Mesenchymal stem cell (in vitro differentiated cells and primary cell): ENCODE results near the gene DBR1.

ENCODE experiments used
- DNase-seq: peaks from one replicate; pipeline ENCODE4 v3.0.0-alpha.2; 2013
- H2AFZ ChIP-seq: one replicate; pipeline ENCODE4 v1.6.1; 2013; ENCODE audit warnings: low read depth, mild to moderate bottlenecking, control low read depth, inconsistent platforms, low read length, moderate library complexity
- H2AK5ac ChIP-seq: 2 replicates; pipeline ENCODE4 v1.6.1; 2013; ENCODE audit warnings: low read length, moderate library complexity, mild to moderate bottlenecking, inconsistent platforms; ENCODE audit not compliant: severe bottlenecking
- H2BK120ac ChIP-seq: one replicate; pipeline ENCODE4 v1.6.1; 2013; ENCODE audit warnings: low read depth, mild to moderate bottlenecking, inconsistent platforms, low read length, moderate library complexity
- H2BK12ac ChIP-seq, 2 experiments: one replicate each; pipeline ENCODE4 v1.6.1; 2013; ENCODE audit warnings: inconsistent platforms in 2 of 2, low read length in 2 of 2, mild to moderate bottlenecking in 2 of 2, moderate library complexity in 2 of 2, control low read depth in 1 of 2
- H2BK15ac ChIP-seq: one replicate; pipeline ENCODE4 v1.6.1; 2013; ENCODE audit warnings: mild to moderate bottlenecking, low read depth, inconsistent platforms; ENCODE audit not compliant: poor library complexity, severe bottlenecking
- H2BK5ac ChIP-seq: 2 replicates; pipeline ENCODE4 v1.6.1; 2013; ENCODE audit warnings: low read depth, mild to moderate bottlenecking, low read length, control low read depth, inconsistent platforms; ENCODE audit not compliant: poor library complexity, severe bottlenecking
- H3K14ac ChIP-seq, 2 experiments: one replicate each; pipeline ENCODE4 v1.6.1; 2013; ENCODE audit warnings: inconsistent platforms in 2 of 2, low read length in 2 of 2, control low read depth in 1 of 2, mild to moderate bottlenecking in 1 of 2, moderate library complexity in 1 of 2
- H3K18ac ChIP-seq, 2 experiments: one replicate each; pipeline ENCODE4 v1.6.1; 2013; ENCODE audit warnings: inconsistent platforms in 2 of 2, low read length in 2 of 2, control low read depth in 1 of 2, low read depth in 1 of 2, mild to moderate bottlenecking in 1 of 2
- H3K23ac ChIP-seq, 2 experiments: one replicate each; pipeline ENCODE4 v1.6.1; 2013; ENCODE audit warnings: inconsistent platforms in 2 of 2, low read length in 2 of 2, mild to moderate bottlenecking in 2 of 2, moderate library complexity in 2 of 2, control low read depth in 1 of 2
- H3K27ac ChIP-seq: 2 replicates; pipeline ENCODE4 v1.5.1; 2013; ENCODE audit warnings: mild to moderate bottlenecking, moderate library complexity, low read length, control low read depth, inconsistent platforms; ENCODE audit not compliant: poor library complexity, severe bottlenecking
- H3K27me3 ChIP-seq, 2 experiments: 2 replicates each; pipeline versions ENCODE4 v1.6.1 to v1.7.0; 2013; ENCODE audit warnings: low read length in 2 of 2, mild to moderate bottlenecking in 2 of 2, moderate library complexity in 2 of 2, control low read depth in 1 of 2, inconsistent platforms in 1 of 2; ENCODE audit not compliant: control insufficient read depth in 1 of 2, insufficient read depth in 1 of 2
- H3K36me3 ChIP-seq, 2 experiments: 2 replicates each; pipeline versions ENCODE4 v1.6.1 to v1.7.0; 2013; ENCODE audit warnings: low read length in 2 of 2, control low read depth in 1 of 2, inconsistent platforms in 1 of 2, low read depth in 1 of 2, mild to moderate bottlenecking in 1 of 2; ENCODE audit not compliant: insufficient read depth in 2 of 2, control insufficient read depth in 1 of 2
- H3K4ac ChIP-seq, 2 experiments: one replicate each; pipeline ENCODE4 v1.6.1; 2013; ENCODE audit warnings: inconsistent platforms in 2 of 2, low read length in 2 of 2, mild to moderate bottlenecking in 2 of 2, moderate library complexity in 2 of 2, control low read depth in 1 of 2, low read depth in 1 of 2
- H3K4me1 ChIP-seq: 2 replicates; pipeline ENCODE4 v1.6.1; 2013; ENCODE audit warnings: low read depth, low read length, control low read depth; ENCODE audit not compliant: control insufficient read depth, insufficient read depth
- H3K4me2 ChIP-seq: 2 replicates; pipeline ENCODE4 v1.6.1; 2013; ENCODE audit warnings: low read length, mild to moderate bottlenecking, inconsistent platforms; ENCODE audit not compliant: poor library complexity, severe bottlenecking
- H3K4me3 ChIP-seq, 2 experiments: 2 replicates each; pipeline versions ENCODE4 v1.5.1 to v1.7.0; 2013; ENCODE audit warnings: low read length in 2 of 2, mild to moderate bottlenecking in 2 of 2, control low read depth in 1 of 2, low read depth in 1 of 2; ENCODE audit not compliant: insufficient read depth in 1 of 2
- H3K79me1 ChIP-seq: replicated peaks from 2 replicates; pipeline ENCODE4 v1.6.1; 2013; ENCODE audit warnings: mild to moderate bottlenecking, control low read depth, low read length, inconsistent platforms; ENCODE audit not compliant: poor library complexity, severe bottlenecking
- H3K9ac ChIP-seq: 2 replicates; pipeline ENCODE4 v1.7.0; 2013; ENCODE audit warnings: mild to moderate bottlenecking, low read length, moderate library complexity
- H3K9me3 ChIP-seq: 2 replicates; pipeline ENCODE4 v1.7.0; 2013; ENCODE audit warnings: mild to moderate bottlenecking, low read length; ENCODE audit not compliant: control insufficient read depth
- H4K8ac ChIP-seq: one replicate; pipeline ENCODE4 v1.6.1; 2013; ENCODE audit warnings: inconsistent platforms, mild to moderate bottlenecking, low read length, moderate library complexity
- H4K91ac ChIP-seq: one replicate; pipeline ENCODE4 v1.6.1; 2013; ENCODE audit warnings: mild to moderate bottlenecking, low read length, inconsistent platforms
- WGBS: methylation state at CpG from one replicate; pipeline ENCODE4 v1.1.7; 2013; ENCODE audit warnings: mixed read lengths; 5-methylcytosine and 5-hydroxymethylcytosine counted together

The DBR1 gene

GRCh38 chr3:138124706-138125355 lies 49.9 kb downstream of the DBR1 start:
- no peaks in the 10 kb centered on the region for H3K27me3 ChIP-seq
- WGBS: 93% methylated on average over 8 of the region's 10 CpGs
- no peak overlapping the region for H4K91ac ChIP-seq

GRCh38 chr3:138124188-138124587 lies 50.5 kb downstream of the DBR1 start:
- Histone ChIP-seq H3K4me1 (peaks cover 8% of the 10 kb centered on the region), H3K18ac (no peak overlapping the region), H3K4me3 (no peak overlapping the region), H2BK120ac (no peak overlapping the region), H3K9ac (no peak overlapping the region), H2AK5ac (no peak overlapping the region), H2BK12ac (no peak overlapping the region), H2AFZ (no peak overlapping the region), H4K91ac (no peak overlapping the region), H3K14ac (no peak overlapping the region), H3K79me1 (no peaks in the 10 kb centered on the region), H3K23ac (no peak overlapping the region), H2BK15ac (no peak overlapping the region), H4K8ac (no peak overlapping the region), H3K36me3 (no peaks in the 10 kb centered on the region), H3K27ac (no peak overlapping the region), H3K4me2 (no peak overlapping the region), H3K27me3 (no peaks in the 10 kb centered on the region), H3K9me3 (peaks cover 7% of the 10 kb centered on the region), H2BK5ac (no peak overlapping the region), H3K4ac (no peak overlapping the region)
- WGBS: 92% methylated on average over 3 of the region's 6 CpGs
- no peak for DNase-seq

More at GRCh38 chr3:138124706-138125355, 49.9 kb downstream of the DBR1 start:
- Histone ChIP-seq H2AK5ac (no peak overlapping the region), H4K8ac (no peak overlapping the region), H3K9ac (peak overlapping the region; percentile 80), H3K27ac (no peak overlapping the region), H2BK15ac (no peak overlapping the region), H2AFZ (no peak overlapping the region), H3K23ac (no peak overlapping the region), H3K79me1 (no peaks in the 10 kb centered on the region), H3K9me3 (peaks cover 7% of the 10 kb centered on the region), H2BK12ac (no peak overlapping the region), H3K4me2 (no peak overlapping the region), H3K4me1 (peaks cover 8% of the 10 kb centered on the region), H3K18ac (no peak overlapping the region), H2BK5ac (no peak overlapping the region), H3K4me3 (peak overlapping the region in 1 of 2 experiments; percentile 46), H3K4ac (no peak overlapping the region), H3K36me3 (no peaks in the 10 kb centered on the region), H2BK120ac (no peak overlapping the region), H3K14ac (no peak overlapping the region)
- DNase-seq: peak; percentile 32

DNA sequence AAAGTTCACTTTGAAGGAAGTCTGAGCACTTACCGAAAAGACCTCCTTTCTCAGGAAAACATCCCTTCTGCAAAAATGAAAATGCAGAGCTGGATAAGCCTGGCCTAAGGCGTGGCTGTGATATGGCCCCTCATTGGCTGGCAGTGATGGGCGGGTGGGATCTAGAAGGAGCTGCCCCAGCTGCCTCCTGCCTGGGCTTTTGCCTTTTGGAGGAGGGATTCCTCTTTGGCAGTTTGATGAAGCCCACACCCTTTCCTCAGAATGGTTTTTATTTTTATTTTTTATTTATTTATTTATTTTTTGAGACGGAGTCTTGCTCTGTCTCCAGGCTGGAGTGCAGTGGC lies 55.3 kb downstream of the DBR1 start:
- H3K27ac ChIP-seq: no peak overlapping the region
- no peak overlapping the region for H2BK120ac ChIP-seq
- WGBS: 80% methylated on average over 2 of the region's 4 CpGs
- H3K18ac ChIP-seq: no peak overlapping the region
- H4K91ac ChIP-seq: no peak overlapping the region
- no peak overlapping the region for H4K8ac ChIP-seq
- H3K4me3 ChIP-seq: no peak overlapping the region
- no peak overlapping the region for H2BK15ac ChIP-seq
- no peak for DNase-seq
- peaks cover 7% of the 10 kb centered on the region for H3K9me3 ChIP-seq
- H3K36me3 ChIP-seq: no peaks in the 10 kb centered on the region
- no peak overlapping the region for H2BK5ac ChIP-seq
- H3K4me2 ChIP-seq: no peak overlapping the region
- H3K4me1 ChIP-seq: peaks cover 7% of the 10 kb centered on the region
- no peak overlapping the region for H3K9ac ChIP-seq
- H3K79me1 ChIP-seq: no peaks in the 10 kb centered on the region
- no peak overlapping the region for H2AK5ac ChIP-seq
- H3K23ac ChIP-seq: no peak overlapping the region
- no peak overlapping the region for H3K4ac ChIP-seq
- no peak overlapping the region for H3K14ac ChIP-seq
- no peak overlapping the region for H2BK12ac ChIP-seq
- H2AFZ ChIP-seq: no peak overlapping the region
- no peaks in the 10 kb centered on the region for H3K27me3 ChIP-seq

- Histone ChIP-seq H3K27me3 (no peaks in the 10 kb centered on the region), H3K4ac (no peak overlapping the region), H3K18ac (no peak overlapping the region), H3K4me3 (no peak overlapping the region), H2AK5ac (no peak overlapping the region), H3K36me3 (no peaks in the 10 kb centered on the region), H3K9me3 (peaks cover 5% of the 10 kb centered on the region), H2BK5ac (no peak overlapping the region), H4K8ac (no peak overlapping the region), H3K23ac (no peak overlapping the region), H2BK120ac (no peak overlapping the region), H2BK15ac (no peak overlapping the region), H3K79me1 (no peaks in the 10 kb centered on the region), H3K27ac (no peak overlapping the region), H3K4me2 (no peak overlapping the region), H2AFZ (no peak overlapping the region), H4K91ac (no peak overlapping the region), H3K9ac (no peak overlapping the region), H3K4me1 (peaks cover 10% of the 10 kb centered on the region), H3K14ac (no peak overlapping the region), H2BK12ac (no peak overlapping the region)
- DNase-seq: peak; percentile 79
- WGBS: 47% methylated on average over 8 of the region's 8 CpGs
Observed at GRCh38 chr3:138118612-138119422, 55.9 kb downstream of the DBR1 start.
